H1 (cell line): ENCODE data around the gene CAMP. TPM values are rescaled to one million over a fixed set of nuclear protein-coding genes. Genes with fewer than 3 reads are reported as not detected.

Experiments used
- CTCF ChIA-PET: fragments of 300-600 bp; sonication (Branson Sonifier 250); formaldehyde crosslinking; loops from one replicate; lab custom pipeline; 2021; ENCODE audit not compliant: partially characterized antibody; lab: Charles Lee
- POLR2A ChIA-PET: fragments of 300-600 bp; sonication (Branson Sonifier 250); formaldehyde crosslinking; loops from one replicate; lab custom pipeline; 2021; ENCODE audit warnings: inconsistent platforms; ENCODE audit not compliant: partially characterized antibody; lab: Charles Lee
- DNase-seq, 2 experiments: peaks; one replicate each; pipeline versions ENCODE4 v3.0.0 to v3.0.0-alpha.2; 2010 to 2022; ENCODE audit warnings: low spot score in 2 of 2, low read depth in 1 of 2, mixed read lengths in 1 of 2
- FAIRE-seq: peaks from 2 replicates; lab custom pipeline; 2011; peaks lifted over from hg19 to GRCh38; lab: Jason Lieb, UNC
- H2AFZ ChIP-seq: 2 replicates; pipeline ENCODE4 v1.8.1; 2012; ENCODE audit warnings: low read length, inconsistent platforms
- H2AK5ac ChIP-seq: 2 replicates; pipeline ENCODE4 v1.6.1; 2013; ENCODE audit warnings: low read depth, low read length
- H2BK120ac ChIP-seq: replicated peaks from 2 replicates; pipeline ENCODE3; 2013; ENCODE audit warnings: low read depth, low read length, inconsistent platforms
- H2BK12ac ChIP-seq: 2 replicates; pipeline ENCODE4 v1.6.1; 2013; ENCODE audit warnings: low read depth, low read length
- H2BK15ac ChIP-seq: 2 replicates; pipeline ENCODE4 v1.6.1; 2013; ENCODE audit warnings: low read length
- H2BK20ac ChIP-seq: 2 replicates; pipeline ENCODE4 v1.6.1; 2013; ENCODE audit warnings: low read length
- H2BK5ac ChIP-seq: 2 replicates; pipeline ENCODE4 v1.6.1; 2013; ENCODE audit warnings: low read depth, low read length
- H3K14ac ChIP-seq: 2 replicates; pipeline ENCODE4 v1.6.1; 2013; ENCODE audit warnings: inconsistent platforms; ENCODE audit not compliant: insufficient read length
- H3K18ac ChIP-seq: 2 replicates; pipeline ENCODE4 v1.6.1; 2013; ENCODE audit warnings: low read length; ENCODE audit errors: extremely low read depth
- H3K23ac ChIP-seq: 2 replicates; pipeline ENCODE4 v1.6.1; 2013; ENCODE audit warnings: inconsistent platforms; ENCODE audit not compliant: insufficient read length
- H3K23me2 ChIP-seq: 2 replicates; pipeline ENCODE4 v1.6.1; 2013; ENCODE audit warnings: low read depth, low read length
- H3K27ac ChIP-seq: 2 replicates; pipeline ENCODE4 v1.6.1; 2011; ENCODE audit warnings: low read depth, low read length, inconsistent platforms
- H3K27me3 ChIP-seq, 4 experiments: replicated peaks in 1 of 4; 1 replicate in 1 of 4; 2 replicates in 3 of 4; pipeline versions ENCODE4 v1.6.1 to v1.8.1; 2011 to 2013; ENCODE audit warnings: low read length in 3 of 4, mild to moderate bottlenecking in 3 of 4, inconsistent platforms in 2 of 4, mixed read lengths in 2 of 4, moderate library complexity in 1 of 4; ENCODE audit not compliant: control insufficient read depth in 3 of 4, insufficient read depth in 3 of 4; ENCODE audit errors: extremely low read depth in 1 of 4
- H3K36me3 ChIP-seq, 4 experiments: 2 replicates each; pipeline versions ENCODE4 v1.6.1 to v1.8.1; 2011 to 2013; ENCODE audit warnings: mild to moderate bottlenecking in 4 of 4, low read length in 3 of 4, moderate library complexity in 2 of 4, control low read depth in 1 of 4, inconsistent platforms in 1 of 4; ENCODE audit not compliant: insufficient read depth in 4 of 4, control insufficient read depth in 2 of 4
- H3K4ac ChIP-seq: replicated peaks from 2 replicates; pipeline ENCODE3; 2013; ENCODE audit warnings: low read length, low read depth, mixed read lengths, inconsistent platforms; ENCODE audit not compliant: insufficient read length
- H3K4me1 ChIP-seq, 4 experiments: replicated peaks in 1 of 4; 1 replicate in 1 of 4; 2 replicates in 3 of 4; pipeline versions ENCODE4 v1.6.1 to v1.8.1; 2011 to 2013; ENCODE audit warnings: low read length in 3 of 4, inconsistent platforms in 2 of 4, mixed read lengths in 1 of 4; ENCODE audit not compliant: insufficient read depth in 4 of 4, control insufficient read depth in 3 of 4
- H3K4me2 ChIP-seq, 2 experiments: 2 replicates each; pipeline versions ENCODE4 v1.6.1 to v1.8.1; 2011 to 2013; ENCODE audit warnings: low read depth in 2 of 2, low read length in 2 of 2, control low read depth in 1 of 2, inconsistent platforms in 1 of 2, mild to moderate bottlenecking in 1 of 2; ENCODE audit not compliant: insufficient read depth in 1 of 2
- H3K4me3 ChIP-seq, 4 experiments: fragments of 200-600, 300-600 bp in 1 of 4; sonication (generic), shearing (Covaris generic), sonication (Bioruptor Twin) in 1 of 4; 2 replicates each; pipeline versions ENCODE4 v1.5.1 to v1.8.1; 2011 to 2016; ENCODE audit warnings: low read length in 4 of 4, low read depth in 3 of 4, control low read depth in 2 of 4, inconsistent platforms in 2 of 4, mild to moderate bottlenecking in 2 of 4, mixed read lengths in 1 of 4, moderate library complexity in 1 of 4; ENCODE audit not compliant: insufficient read depth in 2 of 4; ENCODE audit errors: extremely low read depth in 1 of 4
- H3K56ac ChIP-seq: replicated peaks from 2 replicates; pipeline ENCODE3; 2013; ENCODE audit warnings: low read depth, mild to moderate bottlenecking, mixed read lengths, low read length, inconsistent platforms; ENCODE audit not compliant: insufficient read length
- H3K79me1 ChIP-seq: 2 replicates; pipeline ENCODE4 v1.6.1; 2013; ENCODE audit warnings: low read depth, low read length, control low read depth
- H3K79me2 ChIP-seq, 2 experiments: 2 replicates each; pipeline versions ENCODE4 v1.6.1 to v1.8.1; 2012 to 2013; ENCODE audit warnings: low read length in 2 of 2, mild to moderate bottlenecking in 2 of 2, inconsistent platforms in 1 of 2; ENCODE audit not compliant: insufficient read depth in 2 of 2, control insufficient read depth in 1 of 2
- H3K9ac ChIP-seq, 4 experiments: replicated peaks in 1 of 4; 1 replicate in 1 of 4; 2 replicates in 3 of 4; pipeline versions ENCODE4 v1.6.1 to v1.8.1; 2011 to 2013; ENCODE audit warnings: low read depth in 3 of 4, low read length in 3 of 4, control low read depth in 2 of 4, mild to moderate bottlenecking in 2 of 4, moderate library complexity in 2 of 4, inconsistent platforms in 1 of 4; ENCODE audit errors: extremely low read depth in 1 of 4
- H3K9me3 ChIP-seq, 2 experiments: 2 replicates each; pipeline versions ENCODE4 v1.6.1 to v1.8.1; 2012 to 2013; ENCODE audit warnings: mild to moderate bottlenecking in 2 of 2, moderate library complexity in 2 of 2, control low read depth in 1 of 2, inconsistent platforms in 1 of 2, low read depth in 1 of 2, low read length in 1 of 2, mixed read lengths in 1 of 2; ENCODE audit not compliant: insufficient read depth in 2 of 2
- H4K20me1 ChIP-seq, 2 experiments: replicated peaks in 1 of 2; 2 replicates each; pipeline versions ENCODE3 to v1.8.1; 2011 to 2013; ENCODE audit warnings: inconsistent platforms in 2 of 2, low read length in 2 of 2, mild to moderate bottlenecking in 1 of 2; ENCODE audit not compliant: insufficient read depth in 2 of 2, control insufficient read depth in 1 of 2
- H4K5ac ChIP-seq: 2 replicates; pipeline ENCODE4 v1.6.1; 2013; ENCODE audit warnings: low read length, low read depth, mixed read lengths, inconsistent platforms; ENCODE audit not compliant: insufficient read length
- H4K8ac ChIP-seq: 2 replicates; pipeline ENCODE4 v1.8.0; 2013; ENCODE audit warnings: mild to moderate bottlenecking, moderate library complexity, low read length, inconsistent platforms; ENCODE audit not compliant: insufficient read depth; ENCODE audit errors: extremely low read depth
- H4K91ac ChIP-seq: replicated peaks from 2 replicates; pipeline ENCODE3; 2013; ENCODE audit warnings: low read length, mixed read lengths, inconsistent platforms; ENCODE audit not compliant: insufficient read length
- BACH1 ChIP-seq: IDR thresholded peaks from 2 replicates; pipeline ENCODE4 v1.6.1; 2012; ENCODE audit warnings: low read length, improper control_type of control experiment
- CBX5 ChIP-seq: fragments of 300-800, 300-1000 bp; sonication (generic); IDR thresholded peaks from 2 replicates; pipeline ENCODE4 v1.7.1; 2016; ENCODE audit warnings: antibody characterized with exemption, low read length, low read depth
- EZH2 ChIP-seq: fragments of 200-600 bp; sonication (generic); IDR thresholded peaks from 2 replicates; pipeline ENCODE4 v1.7.1; 2012; ENCODE audit warnings: low read depth, mild to moderate bottlenecking, moderate library complexity, low read length, inconsistent platforms; ENCODE audit not compliant: severe bottlenecking
- GABPA ChIP-seq: IDR thresholded peaks from 2 replicates; pipeline ENCODE4 v1.6.1; 2011; ENCODE audit warnings: mild to moderate bottlenecking, low read length, moderate library complexity, borderline replicate concordance; ENCODE audit not compliant: insufficient read depth
- KDM1A ChIP-seq: fragments of 200-600, 300-600 bp; sonication (generic); IDR thresholded peaks from 2 replicates; pipeline ENCODE4 v1.7.1; 2016; ENCODE audit warnings: mild to moderate bottlenecking, low read length, borderline replicate concordance
- NANOG ChIP-seq: IDR thresholded peaks from 2 replicates; pipeline ENCODE4 v1.6.1; 2011; ENCODE audit warnings: low read length, low read depth, mild to moderate bottlenecking, inconsistent platforms; ENCODE audit not compliant: insufficient read depth, poor library complexity, severe bottlenecking
- RAD21 ChIP-seq, 2 experiments: IDR thresholded peaks in 1 of 2; conservative IDR thresholded peaks in 1 of 2; 2 replicates each; pipeline ENCODE4 v1.6.1; 2011; ENCODE audit warnings: low read depth in 2 of 2, low read length in 2 of 2, improper control_type of control experiment in 1 of 2, inconsistent platforms in 1 of 2, mild to moderate bottlenecking in 1 of 2, moderate library complexity in 1 of 2
- SRF ChIP-seq: IDR thresholded peaks from 2 replicates; pipeline ENCODE4 v1.6.1; 2011; ENCODE audit warnings: mild to moderate bottlenecking, low read depth, low read length, moderate library complexity
- TCF12 ChIP-seq: IDR thresholded peaks from 2 replicates; pipeline ENCODE4 v1.6.1; 2011; ENCODE audit warnings: low read depth, mild to moderate bottlenecking, low read length
- WGBS, 2 experiments: shearing (Covaris generic) in 1 of 2; methylation state at CpG; one replicate each; pipeline versions ENCODE4 v1.1.6 to v1.1.7; 2013 to 2015; ENCODE audit warnings: low lambda C conversion rate in 2 of 2, mixed read lengths in 2 of 2, inconsistent platforms in 1 of 2, low coverage in 1 of 2, missing lambda C conversion rate in 1 of 2; ENCODE audit not compliant: insufficient replicate concordance in 2 of 2, insufficient coverage in 1 of 2, insufficient read length in 1 of 2; ENCODE audit errors: extremely low coverage in 1 of 2, missing lambda C conversion rate in 1 of 2; 5-methylcytosine and 5-hydroxymethylcytosine counted together
- polyA plus RNA-seq, 7 experiments: library from polyadenylated mRNA; depleted of rRNA in 3 of 7; stranded (reverse) in 5 of 7; unstranded in 2 of 7; fragments of >200 nt in 5 of 7; fragments of 200-250 nt in 2 of 7; gene quantifications; 1 replicate in 5 of 7; 2 replicates in 1 of 7; 4 replicates in 1 of 7; pipeline versions ENCODE4 v1.2.1 to v1.2.3, GENCODE V29; 2011 to 2013; ENCODE audit warnings: missing spikeins in 2 of 7, mixed read lengths in 2 of 7
- total RNA-seq: library from RNA; stranded (reverse); fragmentation: NEBNext Ultra II Directional; extraction: Animal tissue kit (Norgen Biotek cat#: 25700); gene quantifications from 2 replicates; pipeline ENCODE4 v1.2.1, GENCODE V29; 2021

CAMP gene
- total and polyA plus RNA-seq, 2 of the 8 experiments (the other 6 are each of a cell fraction or from before 2014, with no cell fraction given), result not detected

DNA sequence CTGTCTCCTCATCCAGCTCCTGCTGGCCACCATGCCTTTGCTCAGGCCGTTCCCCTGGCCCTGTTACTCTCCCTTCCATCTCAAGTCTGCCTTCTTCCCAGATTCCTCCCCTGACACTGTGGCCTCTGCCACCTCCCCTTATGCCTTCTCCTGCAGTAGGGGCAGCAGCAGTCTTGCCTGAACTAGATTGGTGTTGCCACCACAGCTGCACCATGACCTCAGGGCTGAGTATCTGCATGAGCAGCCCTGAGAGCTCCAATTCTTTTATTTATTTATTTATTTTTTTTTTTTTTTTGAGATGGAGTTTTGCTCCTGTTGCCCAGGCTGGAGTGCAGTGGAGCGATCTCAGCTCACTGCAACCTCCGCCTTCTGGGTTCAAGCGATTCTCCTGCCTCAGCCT lies 13.8 kb upstream of the CAMP start:
- H3K4ac ChIP-seq, result no peak overlapping the region
- no peak overlapping the region for H3K27ac ChIP-seq
- H3K36me3 ChIP-seq, result no peaks in the 10 kb centered on the region
- no peak overlapping the region for H2AK5ac ChIP-seq
- no peak overlapping the region for H3K56ac ChIP-seq
- no peak overlapping the region for H2BK120ac ChIP-seq
- FAIRE-seq (no peak), DNase-seq (no peak)
- H2BK20ac ChIP-seq, result no peak overlapping the region
- no peak overlapping the region for H3K4me2 ChIP-seq
- no peak overlapping the region for H2BK12ac ChIP-seq
- H3K23me2 ChIP-seq, result no peaks in the 10 kb centered on the region; the same call in 1 of the 2 replicates
- ChIA-PET CTCF (interaction anchor here (0.8 to 1.0 kb wide), 2 partner anchors 16 to 226 kb away, joined by 3 read pairs; no protein-coding TSS in a partner anchor), POLR2A (no interaction called here)
- H4K91ac ChIP-seq, result no peak overlapping the region
- no peak overlapping the region for H2BK5ac ChIP-seq
- H3K9ac ChIP-seq, result no peak overlapping the region
- no peak overlapping the region for H3K23ac ChIP-seq
- peak overlapping the region; percentile 68; the same call in 1 of the 2 replicates for H4K8ac ChIP-seq
- H3K4me1 ChIP-seq, result no peaks in the 10 kb centered on the region
- no peaks in the 10 kb centered on the region for H3K79me1 ChIP-seq
- H2AFZ ChIP-seq, result no peak overlapping the region
- H3K9me3 ChIP-seq, result peaks cover 0 to 8% of the 10 kb centered on the region in 2 experiments; a peak in 2 of 4 replicates
- H3K4me3 ChIP-seq, result no peak overlapping the region
- H2BK15ac ChIP-seq, result no peak overlapping the region
- H3K79me2 ChIP-seq, result no peaks in the 10 kb centered on the region
- TF ChIP-seq CBX5, result no peak
- TF ChIP-seq RAD21 (IDR thresholded peaks at IDR 0.05 in 1 of 2, conservative IDR thresholded peaks at IDR 0.05 in 1 of 2; ENCODE audit: low read depth in 2 of 2, low read length in 2 of 2), result no peak
- no peak for TF ChIP-seq NANOG
- no peak for TF ChIP-seq EZH2
- no peak for TF ChIP-seq KDM1A
- TF ChIP-seq TCF12, result no peak
- TF ChIP-seq SRF, result no peak
- no peak for TF ChIP-seq GABPA
- no peak for TF ChIP-seq BACH1
- no peaks in the 10 kb centered on the region for H3K27me3 ChIP-seq
- no peak overlapping the region for H3K18ac ChIP-seq
- no peaks in the 10 kb centered on the region for H4K20me1 ChIP-seq
- no peak overlapping the region for H4K5ac ChIP-seq
- WGBS, 2 experiments, result 94% methylated on average over 4 of the region's 4 CpGs; no CpG with 5 or more reads in 1 of the 2 experiments
- no peak overlapping the region for H3K14ac ChIP-seq
